Lower leg skin (tissue), 4 donors: Measurements from ENCODE around the gene STAT3. TPM values are rescaled to one million over a fixed set of nuclear protein-coding genes. Genes with fewer than 3 reads are reported as not detected.

Experiments used
- DNase-seq, 2 donors: peaks; one replicate each; pipeline ENCODE4 v3.0.0-alpha.2; 2019; ENCODE audit warnings: low spot score in 2 of 2
- H3K4me3 ChIP-seq: fragments of 200-600 bp; sonication (generic); 2 replicates; pipeline ENCODE4 v1.5.1; 2017; ENCODE audit warnings: mild to moderate bottlenecking, low read depth; ENCODE audit not compliant: poor library complexity, severe bottlenecking
- CTCF ChIP-seq, 3 donors: fragments of 450-650 bp; IDR thresholded peaks; one replicate each; pipeline ENCODE4 v1.5.1; 2016; ENCODE audit warnings: antibody characterized with exemption in 3 of 3, mild to moderate bottlenecking in 3 of 3, moderate library complexity in 2 of 3
- POLR2A ChIP-seq, 2 donors: fragments of 450-650 bp; IDR thresholded peaks; one replicate each; pipeline ENCODE4 v1.6.1; 2016 to 2017; ENCODE audit warnings: antibody characterized with exemption in 2 of 2, mild to moderate bottlenecking in 1 of 2, moderate library complexity in 1 of 2
- WGBS, 2 donors: methylation state at CpG; one replicate each; pipeline ENCODE4 v1.1.5; 2018; 5-methylcytosine and 5-hydroxymethylcytosine counted together
- intact Hi-C: fragments of 100-400 bp; cut with DNase I; formaldehyde crosslinking; loops from one replicate; pipeline ENCODE4 v1.15.0; 2023; ENCODE audit warnings: low total_unique reads
- total RNA-seq, 4 donors: library from RNA; depleted of rRNA; stranded (reverse); fragments of >200 nt; gene quantifications; one replicate each; pipeline ENCODE4 v1.1.0, GENCODE V29; 2016

The STAT3 gene
- total RNA-seq, 4 donors from 2014 or later: 109 to 149 (median 124) TPM

- no peak for DNase-seq
- intact Hi-C loops: no loop called here
- 63 to 64% methylated on average over 7 of the region's 7 CpGs for WGBS, 2 donors
- no peak overlapping the region for H3K4me3 ChIP-seq
- TF ChIP-seq POLR2A (IDR thresholded peaks at IDR 0.05): no peak
- TF ChIP-seq CTCF (IDR thresholded peaks at IDR 0.05): no peak
Observed at GRCh38 chr17:42273474-42274252, 114.6 kb downstream of the STAT3 start.

DNA sequence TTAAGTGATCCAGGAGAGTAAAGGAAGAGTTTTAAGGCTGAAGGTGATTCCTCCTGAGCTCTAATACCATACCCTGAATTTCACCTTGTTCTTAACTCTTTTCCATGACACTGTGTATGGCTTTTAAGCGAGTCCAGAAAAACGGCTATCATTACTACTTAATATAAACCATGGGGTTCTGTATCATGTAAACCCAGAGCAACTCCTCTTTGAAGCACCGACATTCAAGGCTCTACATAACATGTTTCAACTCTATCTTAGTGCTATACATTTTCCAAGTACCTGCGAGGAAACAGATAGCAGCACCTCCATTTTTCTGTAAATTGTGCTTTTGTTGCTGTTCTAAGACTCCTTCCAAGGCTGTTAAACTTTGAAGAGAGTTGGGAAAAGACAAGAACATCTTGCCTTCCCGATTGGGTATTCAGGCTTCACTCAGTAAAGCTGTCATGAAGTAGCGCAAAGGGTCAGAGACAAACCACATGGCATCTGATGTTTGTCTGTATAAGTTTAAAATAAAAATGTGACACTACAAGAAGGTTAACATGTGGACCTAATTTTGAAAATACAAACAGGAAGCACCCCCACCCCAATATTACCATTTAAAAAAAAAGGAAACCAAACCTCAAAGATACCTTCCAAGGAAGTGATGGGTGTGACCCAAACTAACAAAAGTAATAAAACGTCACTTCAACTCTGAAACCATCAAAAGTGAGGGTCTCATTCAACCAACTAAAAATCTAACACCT, 115.9 kb downstream of the STAT3 start:
- DNase-seq: no peak
- TF ChIP-seq CTCF (IDR thresholded peaks at IDR 0.05) (no peak), POLR2A (IDR thresholded peaks at IDR 0.05) (no peak)
- intact Hi-C loops: no loop called here
- WGBS, 2 donors: 77 to 80% methylated on average over 7 of the region's 7 CpGs
- H3K4me3 ChIP-seq: no peak overlapping the region

GRCh38 chr17:42271779-42272035, 116.5 kb downstream of the STAT3 start:
- no peak for DNase-seq
- intact Hi-C loops: no loop called here
- TF ChIP-seq POLR2A (IDR thresholded peaks at IDR 0.05): no peak
- TF ChIP-seq CTCF (IDR thresholded peaks at IDR 0.05): no peak
- H3K4me3 ChIP-seq: no peak overlapping the region

DNA sequence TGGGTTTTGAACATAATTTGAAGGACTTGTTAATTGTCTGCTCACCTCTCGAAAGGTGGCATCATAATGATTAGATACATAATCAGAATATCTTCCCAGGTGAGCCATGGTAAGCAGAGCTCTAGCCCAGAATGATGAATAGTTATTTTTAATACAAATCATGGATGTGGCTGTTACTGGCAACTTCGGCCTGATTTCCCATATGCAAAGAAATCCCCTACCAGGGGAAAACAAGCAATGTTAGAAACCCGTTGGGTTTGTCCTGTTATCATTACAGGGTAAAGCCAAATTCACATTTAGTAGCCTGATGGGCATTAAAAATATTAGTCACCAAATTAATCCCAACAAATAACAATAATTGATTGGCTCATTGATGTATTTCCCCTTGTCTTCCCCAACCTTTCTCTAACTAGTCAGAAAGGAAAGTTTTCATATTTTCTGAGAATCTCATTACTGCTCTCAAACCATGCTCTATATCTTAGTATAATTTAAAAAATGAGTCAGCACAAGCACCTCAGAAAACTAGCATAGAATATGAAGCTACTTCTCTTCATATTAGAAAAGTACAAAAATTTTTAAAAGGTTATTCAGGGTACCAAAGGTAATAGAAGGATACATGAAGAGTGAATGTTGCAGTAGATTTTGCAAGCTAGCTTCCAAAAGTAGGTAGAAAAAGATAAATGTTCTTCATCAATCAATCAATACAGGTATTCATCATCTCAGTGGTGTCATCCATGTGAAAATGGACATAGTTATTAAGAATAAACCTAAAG, 117.0 kb downstream of the STAT3 start:
- no peak for DNase-seq
- 75 to 88% methylated on average over 3 of the region's 3 CpGs for WGBS, 2 donors
- no peak for TF ChIP-seq POLR2A (IDR thresholded peaks at IDR 0.05)
- TF ChIP-seq CTCF (IDR thresholded peaks at IDR 0.05): no peak
- intact Hi-C loops: no loop called here
- H3K4me3 ChIP-seq: no peak overlapping the region

DNA sequence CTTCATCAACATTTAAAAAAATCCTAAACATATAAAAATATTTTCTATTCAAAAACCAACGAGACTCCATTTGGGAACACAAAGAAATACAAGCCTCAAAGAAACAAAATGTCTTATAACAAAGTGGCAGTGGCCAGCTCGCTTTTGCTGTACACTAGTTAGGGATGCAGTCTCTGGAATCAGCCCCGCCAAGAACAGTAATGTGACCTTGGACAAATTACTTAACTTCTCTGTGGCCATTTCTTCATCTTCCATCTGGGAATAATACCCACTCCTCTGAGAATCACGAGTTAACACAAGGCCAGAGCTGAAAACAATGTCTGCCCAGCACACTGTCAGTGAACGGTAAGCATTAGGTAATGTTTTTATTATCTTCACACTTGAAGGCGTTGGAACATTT, 117.6 kb downstream of the STAT3 start:
- no peak overlapping the region for H3K4me3 ChIP-seq
- TF ChIP-seq POLR2A (IDR thresholded peaks at IDR 0.05): no peak
- TF ChIP-seq CTCF (IDR thresholded peaks at IDR 0.05): no peak
- WGBS, 2 donors: 62 to 72% methylated on average over 6 of the region's 6 CpGs
- intact Hi-C loops: no loop called here
- DNase-seq: peak in 1 of 2 donors; percentile 71
